Activated CD4-positive, alpha-beta T cell treated with anti-CD3 and anti-CD28 coated beads, Interleukin-2, amount 10 ng/mL, durations not matched to agents 24 days and 14 days (primary cell): ENCODE results near the gene EPB41L5. TPM values are rescaled to one million over a fixed set of nuclear protein-coding genes. Genes with fewer than 3 reads are reported as not detected.
"Not testable (repeated sequence)": the region's sequence is repeated elsewhere in the genome, so short reads cannot be mapped to it uniquely, and the experiment has no call there.

ENCODE experiments used
- DNase-seq: peaks from one replicate; pipeline ENCODE4 v3.0.0; 2022
- H3K27ac Mint-ChIP-seq: one replicate; pipeline ENCODE4 v1.8.0; 2022; ENCODE audit warnings: mild to moderate bottlenecking, mixed read lengths
- H3K27me3 Mint-ChIP-seq: one replicate; pipeline ENCODE4 v1.8.0; 2022; ENCODE audit warnings: mixed read lengths
- H3K36me3 Mint-ChIP-seq: one replicate; pipeline ENCODE4 v1.8.0; 2022; ENCODE audit warnings: low read depth, mild to moderate bottlenecking, mixed read lengths
- H3K4me1 Mint-ChIP-seq: one replicate; pipeline ENCODE4 v1.8.0; 2021; ENCODE audit warnings: mixed read lengths
- H3K4me3 Mint-ChIP-seq: one replicate; pipeline ENCODE4 v1.8.0; 2022; ENCODE audit warnings: mild to moderate bottlenecking, moderate library complexity, mixed read lengths
- H3K9me3 Mint-ChIP-seq: one replicate; pipeline ENCODE4 v1.8.0; 2021; ENCODE audit warnings: mixed read lengths
- intact Hi-C: fragments of 100-400 bp; cut with micrococcal nuclease; formaldehyde crosslinking; loops from one replicate; pipeline ENCODE4 v1.15.1; 2023
- total RNA-seq: library from RNA; stranded (reverse); gene quantifications from 2 replicates; pipeline ENCODE4 v1.2.3, GENCODE V29; 2022

The EPB41L5 gene
- total RNA-seq, 1 donor from 2014 or later = 1.5 TPM

DNA sequence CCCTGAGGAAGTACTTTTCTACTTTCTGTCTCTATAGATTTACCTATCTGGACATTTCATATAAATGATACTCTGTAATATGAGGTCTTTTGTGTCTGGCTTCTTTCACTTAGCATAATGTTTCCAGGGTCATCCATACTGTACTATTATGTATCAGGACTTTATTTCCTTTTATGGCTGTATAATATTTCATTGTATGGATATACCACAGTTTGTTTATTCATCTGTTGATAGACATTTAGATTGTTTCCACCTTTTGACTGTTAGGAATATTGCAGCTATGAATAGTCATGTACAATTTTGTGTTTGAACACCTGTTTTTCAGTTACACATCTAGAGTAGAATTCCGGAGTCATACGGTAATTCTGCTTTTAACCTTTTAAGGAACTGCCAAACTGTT is 136.5 kb downstream of the EPB41L5 start:
- Mint-ChIP-seq H3K27me3 (no peaks in the 10 kb centered on the region), H3K4me3 (no peak overlapping the region)
- intact Hi-C loops = no loop called here

DNA sequence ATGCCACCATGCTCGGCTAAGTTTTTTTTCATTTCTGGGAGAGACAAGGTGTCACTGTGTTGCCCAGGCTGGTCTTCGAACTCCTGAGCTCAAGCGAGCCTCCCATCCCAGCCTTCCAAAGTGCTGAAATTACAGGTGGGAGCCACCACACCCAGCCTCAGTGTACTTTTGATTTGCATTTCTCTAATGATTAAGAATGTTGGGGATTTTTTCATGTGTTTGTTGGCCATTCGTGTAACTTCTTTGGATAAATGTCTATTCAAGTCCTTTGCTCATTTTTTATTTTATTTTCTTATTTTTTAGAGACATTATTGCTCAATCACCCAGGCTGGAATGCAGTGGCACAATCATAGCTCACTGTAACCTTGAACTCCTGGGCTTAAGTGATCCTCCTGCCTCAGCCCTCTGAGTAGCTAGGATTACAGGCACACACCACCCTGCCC is 137.2 kb downstream of the EPB41L5 start:
- intact Hi-C loops = no loop called here
- H3K36me3 Mint-ChIP-seq = peaks cover 1% of the 10 kb centered on the region
- peaks cover 6% of the 10 kb centered on the region for H3K9me3 Mint-ChIP-seq
- no peak for DNase-seq
- no peak overlapping the region for H3K27ac Mint-ChIP-seq
- H3K27me3 Mint-ChIP-seq = no peaks in the 10 kb centered on the region
- H3K4me3 Mint-ChIP-seq = no peak overlapping the region
- no peaks in the 10 kb centered on the region for H3K4me1 Mint-ChIP-seq

More for the DNA sequence above, 136.5 kb downstream of the EPB41L5 start:
- Mint-ChIP-seq H3K27ac (no peak overlapping the region), H3K4me1 (no peaks in the 10 kb centered on the region), H3K36me3 (no peaks in the 10 kb centered on the region), H3K9me3 (peaks cover 6% of the 10 kb centered on the region)
- no peak for DNase-seq

DNA sequence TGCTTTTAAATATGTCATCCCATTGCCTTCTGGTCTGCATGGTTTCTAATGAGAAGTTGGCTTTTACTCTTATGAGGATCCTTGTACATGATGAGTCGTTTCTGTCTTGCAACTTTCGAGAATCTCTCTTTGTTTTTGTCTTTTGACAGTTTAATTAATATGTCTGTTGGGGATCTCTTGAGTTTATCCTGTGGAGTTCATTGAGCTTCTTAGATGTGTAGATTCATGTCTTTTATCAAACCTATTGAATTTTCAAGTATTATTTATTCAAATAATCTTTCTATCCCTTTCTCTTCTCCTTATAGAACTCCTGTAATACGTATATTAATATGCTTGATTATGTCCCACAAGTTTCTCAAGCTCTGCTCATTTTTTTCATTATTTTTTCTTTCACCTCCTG is 142.4 kb downstream of the EPB41L5 start:
- H3K36me3 Mint-ChIP-seq = peaks cover 11% of the 10 kb centered on the region
- H3K9me3 Mint-ChIP-seq = peaks cover 28% of the 10 kb centered on the region
- no peak for DNase-seq
- no peak overlapping the region for H3K4me3 Mint-ChIP-seq
- H3K27me3 Mint-ChIP-seq = peaks cover 1% of the 10 kb centered on the region
- intact Hi-C loops = no loop called here
- H3K4me1 Mint-ChIP-seq = no peaks in the 10 kb centered on the region
- H3K27ac Mint-ChIP-seq = no peak overlapping the region

DNA sequence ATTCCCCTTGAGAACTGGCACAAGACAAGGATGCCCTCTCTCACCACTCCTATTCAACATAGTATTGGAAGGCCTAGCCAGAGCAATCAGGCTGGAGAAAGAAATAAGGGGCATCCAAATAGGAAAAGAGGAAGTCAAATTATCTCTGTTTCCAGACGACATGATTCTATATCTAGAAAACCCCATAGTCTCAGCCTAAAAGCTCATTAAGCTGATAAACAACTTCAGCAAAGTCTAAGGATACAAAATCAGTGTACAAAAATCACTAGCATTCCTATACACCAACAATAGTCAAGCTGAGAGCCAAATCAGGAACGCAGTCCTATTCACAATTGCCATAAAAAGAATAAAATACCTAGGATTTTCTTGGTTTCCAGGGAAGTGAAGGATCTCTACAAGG is 145.8 kb downstream of the EPB41L5 start:
- peaks cover 22% of the 10 kb centered on the region for H3K9me3 Mint-ChIP-seq
- H3K27me3 Mint-ChIP-seq, H3K27ac Mint-ChIP-seq, DNase-seq, H3K4me1 Mint-ChIP-seq, H3K4me3 Mint-ChIP-seq, intact Hi-C loops: not testable (repeated sequence)
- H3K36me3 Mint-ChIP-seq = peaks cover 11% of the 10 kb centered on the region

DNA sequence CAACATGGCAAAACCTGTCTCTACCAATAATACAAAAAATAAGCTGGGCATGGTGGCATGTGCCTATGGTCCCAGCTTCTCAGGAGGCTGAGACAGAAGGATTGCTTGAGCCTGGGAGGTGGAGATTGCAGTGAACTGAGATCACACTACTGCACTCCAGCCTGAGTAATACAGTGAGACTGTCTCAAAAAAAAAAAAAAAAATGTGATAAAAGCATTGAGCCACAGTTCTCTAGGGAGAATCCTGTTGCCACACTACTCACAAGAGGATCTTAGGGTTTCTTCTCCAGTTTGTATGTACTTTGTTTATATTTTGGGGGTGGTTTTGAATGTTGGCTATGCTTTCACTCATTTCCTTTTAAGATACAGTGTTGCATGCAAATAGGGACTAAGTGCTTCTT is 148.3 kb downstream of the EPB41L5 start:
- no peak for DNase-seq
- Mint-ChIP-seq H3K27me3 (peaks cover 3% of the 10 kb centered on the region), H3K27ac (no peak overlapping the region), H3K36me3 (peaks cover 8% of the 10 kb centered on the region), H3K4me1 (no peaks in the 10 kb centered on the region), H3K9me3 (peaks cover 16% of the 10 kb centered on the region), H3K4me3 (no peak overlapping the region)
- intact Hi-C loops = no loop called here

DNA sequence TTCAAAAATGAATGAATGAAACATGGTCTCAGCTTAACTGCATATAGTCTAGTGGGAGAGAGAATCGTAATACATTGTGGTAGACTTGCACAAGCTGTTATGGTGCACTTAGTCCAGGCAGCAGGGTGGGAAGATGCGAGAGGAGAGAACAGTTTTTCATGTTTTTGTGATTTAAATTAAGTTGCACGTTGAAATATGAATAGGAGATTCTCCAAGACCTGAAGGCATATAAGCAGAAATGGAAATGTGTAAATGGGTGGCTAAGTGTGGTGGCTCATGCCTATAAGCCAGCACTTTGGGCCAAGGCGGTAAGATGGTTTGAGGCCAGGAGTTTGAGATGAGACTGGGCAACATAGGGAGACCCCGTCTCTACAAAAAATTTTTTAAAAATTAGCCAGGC is 149.8 kb downstream of the EPB41L5 start:
- intact Hi-C loops = no loop called here
- no peak for DNase-seq
- Mint-ChIP-seq H3K9me3 (peaks cover 4% of the 10 kb centered on the region), H3K36me3 (peaks cover 2% of the 10 kb centered on the region), H3K4me1 (no peaks in the 10 kb centered on the region), H3K27ac (no peak overlapping the region), H3K27me3 (peaks cover 2% of the 10 kb centered on the region), H3K4me3 (no peak overlapping the region)

DNA sequence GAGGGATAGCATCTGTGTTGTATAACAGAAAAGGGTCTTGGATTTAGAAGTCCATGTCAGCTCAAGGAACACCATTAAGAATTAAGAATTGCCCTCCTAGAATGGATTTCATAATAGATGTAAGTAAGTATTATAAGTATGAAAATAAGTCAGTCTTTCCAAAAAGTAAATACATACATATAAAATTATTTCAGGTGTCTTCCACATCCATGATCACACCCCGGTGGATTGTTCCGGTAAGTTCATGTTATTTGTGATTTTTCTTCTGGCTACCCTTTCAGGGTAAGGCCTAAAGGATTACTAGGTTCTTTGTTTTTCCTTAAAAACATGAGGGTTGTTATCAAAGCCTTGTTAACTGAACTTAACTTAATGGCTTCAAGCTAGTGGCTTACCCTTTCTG is 154.4 kb downstream of the EPB41L5 start:
- peaks cover 14% of the 10 kb centered on the region for H3K36me3 Mint-ChIP-seq
- no peak for DNase-seq
- H3K27ac Mint-ChIP-seq = no peak overlapping the region
- no peaks in the 10 kb centered on the region for H3K4me1 Mint-ChIP-seq
- intact Hi-C loops = no loop called here
- peaks cover 3% of the 10 kb centered on the region for H3K9me3 Mint-ChIP-seq
- H3K4me3 Mint-ChIP-seq = no peak overlapping the region
- no peaks in the 10 kb centered on the region for H3K27me3 Mint-ChIP-seq

DNA sequence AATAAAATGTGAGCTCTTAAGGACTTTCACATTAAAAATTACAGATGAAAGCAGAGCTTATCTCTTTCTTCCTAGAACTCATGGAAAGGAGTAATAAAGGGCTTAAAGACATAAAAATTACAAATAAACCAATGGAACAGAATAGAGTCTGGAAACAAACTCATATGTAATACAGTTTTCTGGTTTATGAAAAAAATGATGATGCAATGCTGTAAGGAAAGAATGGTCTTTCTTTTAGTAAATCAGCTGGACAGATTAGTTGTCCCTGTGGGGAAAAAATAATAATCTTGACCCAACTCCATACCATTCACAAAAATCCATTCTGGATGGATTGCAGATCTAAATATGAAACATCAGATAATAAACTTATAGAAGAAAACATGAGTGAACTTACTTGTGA is 156.1 kb downstream of the EPB41L5 start:
- no peaks in the 10 kb centered on the region for H3K27me3 Mint-ChIP-seq
- H3K4me3 Mint-ChIP-seq = no peak overlapping the region
- intact Hi-C loops = no loop called here
- no peak overlapping the region for H3K27ac Mint-ChIP-seq
- DNase-seq = no peak
- no peaks in the 10 kb centered on the region for H3K4me1 Mint-ChIP-seq
- peaks cover 3% of the 10 kb centered on the region for H3K9me3 Mint-ChIP-seq
- H3K36me3 Mint-ChIP-seq = peaks cover 14% of the 10 kb centered on the region

DNA sequence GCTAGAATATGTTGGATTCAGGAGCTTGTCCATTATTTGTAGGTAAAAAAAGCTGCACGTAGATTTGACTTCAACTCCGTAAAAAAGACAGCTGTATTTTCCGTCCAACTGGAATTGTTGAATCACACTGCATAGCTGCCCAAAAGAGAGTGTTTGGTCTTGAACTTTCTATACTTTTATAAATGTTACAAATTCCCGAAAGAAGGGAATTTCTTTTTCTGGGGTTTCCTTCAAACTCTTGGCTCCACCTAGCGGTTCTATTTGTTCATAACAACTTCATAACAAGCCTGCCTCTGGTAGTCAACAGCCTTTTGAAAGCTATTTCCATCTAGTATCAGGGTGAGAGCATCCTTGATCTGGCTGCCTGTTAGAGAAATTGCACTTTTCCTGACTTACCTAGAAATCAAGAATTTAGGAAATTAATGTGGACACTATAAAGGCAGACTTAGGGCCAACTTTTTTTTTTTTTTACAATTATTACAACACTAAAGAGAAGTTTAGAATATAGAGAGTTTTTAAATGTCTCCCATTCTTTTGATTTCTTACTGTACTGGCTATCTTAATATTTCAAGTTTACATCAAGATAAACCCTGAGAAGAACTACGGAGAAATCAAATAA is 162.2 kb downstream of the EPB41L5 start:
- Mint-ChIP-seq H3K36me3 (peaks cover 9% of the 10 kb centered on the region), H3K27ac (peak overlapping the region; percentile 18), H3K4me3 (no peak overlapping the region), H3K9me3 (no peaks in the 10 kb centered on the region), H3K4me1 (peaks cover 36% of the 10 kb centered on the region), H3K27me3 (no peaks in the 10 kb centered on the region)
- intact Hi-C loops = loop anchor here (1.0 to 5.0 kb wide), 5 partner anchors 138 to 808 kb away; partner anchors contain the start of genes C2orf76 and DBI
- peak; percentile 82 for DNase-seq

DNA sequence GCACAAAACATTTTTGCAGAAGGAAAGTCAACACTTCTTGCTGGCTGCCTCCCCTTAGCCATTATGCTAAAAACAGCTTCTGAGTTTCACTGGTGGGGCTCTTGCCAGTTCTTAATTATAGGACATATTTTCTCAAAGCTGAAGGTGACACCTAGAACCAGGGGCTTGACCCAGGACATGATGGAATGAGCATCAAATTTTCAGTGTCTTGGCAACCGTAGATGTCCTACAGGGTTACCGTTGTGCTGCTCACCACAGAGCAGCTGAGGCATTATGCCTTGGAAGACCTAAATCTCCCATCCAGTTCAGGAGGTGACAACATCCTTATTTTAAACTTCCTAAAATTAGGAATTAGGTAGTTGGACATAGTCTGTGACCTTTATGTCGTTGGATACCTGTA is 163.6 kb downstream of the EPB41L5 start:
- Mint-ChIP-seq H3K27me3 (no peaks in the 10 kb centered on the region), H3K4me1 (peaks cover 41% of the 10 kb centered on the region)

DNA sequence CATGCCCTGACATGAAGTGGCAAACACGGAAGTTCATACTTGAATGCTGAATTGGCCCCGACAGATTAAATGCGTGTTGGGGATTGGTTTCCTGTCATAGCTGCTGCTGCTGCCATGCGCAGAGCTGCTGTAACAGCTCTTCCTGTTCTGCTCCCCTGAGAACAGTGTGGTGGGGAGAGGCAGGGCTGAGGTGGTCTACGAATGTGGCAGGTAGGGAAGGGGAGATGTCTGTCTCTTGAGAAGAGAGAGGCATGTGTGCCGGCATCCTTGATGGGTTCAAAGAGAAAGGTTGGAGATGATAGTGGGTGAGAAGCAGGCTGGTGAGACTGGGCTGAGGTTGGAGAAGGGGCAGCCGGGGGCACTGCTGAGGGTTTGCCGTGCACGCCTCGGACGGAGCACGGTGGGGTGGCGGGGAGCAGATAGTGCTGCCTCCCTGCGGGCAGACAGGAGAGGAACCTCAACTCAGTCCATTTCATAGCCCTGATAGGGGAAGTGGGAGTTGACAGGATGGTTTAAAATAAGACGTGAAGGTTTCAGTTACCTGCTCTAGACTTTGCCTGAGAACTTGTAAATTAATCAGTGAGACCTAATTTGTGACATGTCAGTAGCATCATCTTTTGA is 164.2 kb downstream of the EPB41L5 start:
- intact Hi-C loops = loop anchor here (1.0 to 5.0 kb wide), 10 partner anchors 46 to 810 kb away; partner anchors contain the start of genes C2orf76, DBI, EPB41L5 and PTPN4
- Mint-ChIP-seq H3K27me3 (no peaks in the 10 kb centered on the region), H3K9me3 (no peaks in the 10 kb centered on the region), H3K36me3 (peaks cover 8% of the 10 kb centered on the region), H3K4me1 (peaks cover 46% of the 10 kb centered on the region), H3K27ac (peak overlapping the region; percentile 99), H3K4me3 (peak overlapping the region; percentile 94)
- peak; percentile 91 for DNase-seq

More for the DNA sequence above, 163.6 kb downstream of the EPB41L5 start:
- H3K9me3 Mint-ChIP-seq = no peaks in the 10 kb centered on the region
- H3K4me3 Mint-ChIP-seq = peak overlapping the region; percentile 94
- peak overlapping the region; percentile 99 for H3K27ac Mint-ChIP-seq
- intact Hi-C loops = loop anchor here (2.0 to 5.0 kb wide), 6 partner anchors 46 to 809 kb away; partner anchors contain the start of genes C2orf76, DBI, EPB41L5 and TMEM185B
- peak; percentile 61 for DNase-seq
- peaks cover 4% of the 10 kb centered on the region for H3K36me3 Mint-ChIP-seq

DNA sequence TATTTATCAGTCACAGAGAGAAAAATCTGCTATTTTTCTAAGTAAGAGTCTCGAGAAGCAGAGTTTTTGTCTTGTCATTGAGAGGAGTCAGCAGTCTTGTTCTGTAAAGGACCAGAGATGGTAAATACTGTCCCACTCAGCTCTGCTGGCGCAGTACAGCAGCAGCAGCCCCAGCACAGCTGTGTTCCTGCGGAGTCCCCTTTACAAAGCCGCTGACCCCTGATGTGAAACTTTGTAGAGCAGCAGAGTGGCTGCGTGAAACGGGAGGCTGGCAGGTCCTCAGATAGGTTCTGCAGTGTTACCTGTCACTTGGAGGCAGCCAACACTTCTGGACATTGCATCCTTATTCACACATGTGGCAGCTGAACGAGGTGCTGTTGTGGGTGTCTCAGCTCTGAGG is 165.1 kb downstream of the EPB41L5 start:
- no peaks in the 10 kb centered on the region for H3K9me3 Mint-ChIP-seq
- H3K36me3 Mint-ChIP-seq = peaks cover 8% of the 10 kb centered on the region
- no peaks in the 10 kb centered on the region for H3K27me3 Mint-ChIP-seq
- peaks cover 50% of the 10 kb centered on the region for H3K4me1 Mint-ChIP-seq
- peak; percentile 63 for DNase-seq
- H3K27ac Mint-ChIP-seq = peak overlapping the region; percentile 64
- H3K4me3 Mint-ChIP-seq = peak overlapping the region; percentile 94
- intact Hi-C loops = loop anchor here (1.0 to 5.0 kb wide), 10 partner anchors 45 to 811 kb away; partner anchors contain the start of genes C2orf76, DBI, EPB41L5 and PTPN4

DNA sequence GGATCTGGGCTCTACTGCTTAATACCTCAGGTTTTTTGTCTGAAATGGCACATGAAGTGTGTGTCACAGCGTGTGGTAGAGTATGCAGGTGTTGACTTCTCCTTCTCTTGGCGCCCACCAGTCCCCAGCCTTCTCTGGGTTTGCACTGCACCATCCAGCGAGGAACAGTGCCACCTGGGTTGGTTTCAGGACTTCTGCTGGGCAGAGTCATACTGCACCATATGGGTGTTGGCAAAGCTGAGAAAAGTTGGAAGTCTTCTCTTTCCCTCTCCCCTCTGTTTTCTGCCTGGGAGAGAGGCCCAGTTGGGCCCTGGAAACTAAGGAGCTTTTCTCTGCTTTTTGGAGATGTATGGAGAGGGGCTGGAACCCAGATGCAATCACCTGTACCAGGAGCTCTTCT is 166.5 kb downstream of the EPB41L5 start:
- H3K27me3 Mint-ChIP-seq = no peaks in the 10 kb centered on the region
- H3K36me3 Mint-ChIP-seq = peaks cover 9% of the 10 kb centered on the region
- peak overlapping the region; percentile 43 for H3K27ac Mint-ChIP-seq
- no peak overlapping the region for H3K4me3 Mint-ChIP-seq
- intact Hi-C loops = loop anchor here (5.0 kb wide), 2 partner anchors 317 to 812 kb away; partner anchors contain the start of genes C2orf76 and DBI
- H3K4me1 Mint-ChIP-seq = peaks cover 52% of the 10 kb centered on the region
- no peak for DNase-seq
- H3K9me3 Mint-ChIP-seq = no peaks in the 10 kb centered on the region

DNA sequence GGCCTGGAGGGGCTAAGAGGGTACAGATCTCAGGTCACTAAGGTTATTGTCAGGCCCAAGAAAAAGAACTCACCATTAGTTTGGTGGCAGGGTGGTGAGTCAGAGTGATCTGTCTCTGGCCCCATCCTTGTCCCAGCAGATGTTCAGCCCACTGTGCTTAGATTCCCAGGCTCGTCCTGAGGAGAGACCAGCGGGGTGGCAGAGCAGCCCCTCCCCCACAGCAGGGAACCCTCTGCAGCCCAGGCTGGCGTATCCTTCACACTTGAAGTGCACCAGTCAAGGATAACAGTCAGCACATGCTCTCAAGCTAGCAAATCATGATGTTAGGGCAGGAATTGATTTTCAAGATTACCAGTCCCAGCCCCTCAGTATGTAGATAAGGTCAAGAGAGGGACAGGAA is 167.2 kb downstream of the EPB41L5 start:
- H3K4me1 Mint-ChIP-seq = peaks cover 52% of the 10 kb centered on the region
- intact Hi-C loops = no loop called here
- no peaks in the 10 kb centered on the region for H3K9me3 Mint-ChIP-seq
- H3K27ac Mint-ChIP-seq = no peak overlapping the region
- H3K4me3 Mint-ChIP-seq = no peak overlapping the region
- no peaks in the 10 kb centered on the region for H3K27me3 Mint-ChIP-seq
- DNase-seq = peak; percentile 52
- peaks cover 9% of the 10 kb centered on the region for H3K36me3 Mint-ChIP-seq
